T47D (cell line): ENCODE measurements around the gene TNS3.

Source experiments
- DNase-seq, 2 experiments: peaks; one replicate each; pipeline versions ENCODE4 v3.0.0 to v3.0.0-alpha.2; 2011 to 2012; ENCODE audit warnings: low read depth in 1 of 2, low spot score in 1 of 2
- JUND ChIP-seq: IDR thresholded peaks from 2 replicates; pipeline ENCODE4 v1.6.1; 2012; ENCODE audit warnings: low read depth
- in situ Hi-C: cut with HindIII; loops from 2 replicates; pipeline ENCODE4 v1.10.0; 2016; ENCODE audit warnings: low sequenced_read_pairs, low pct_unique_long_range_greater_than_20kb

Gene TNS3

GRCh38 chr7:47455872-47456185 is 126.1 kb downstream of the TNS3 start:
- no peak for TF ChIP-seq JUND
- in situ Hi-C loops, result no loop called here
- DNase-seq, result no peak

- DNase-seq, result no peak
- no peak for TF ChIP-seq JUND
- in situ Hi-C loops, result no loop called here
Measured at GRCh38 chr7:47454974-47455871, 126.7 kb downstream of the TNS3 start.

- no peak for TF ChIP-seq JUND
- no peak for DNase-seq
- in situ Hi-C loops, result no loop called here
Measured at GRCh38 chr7:47454069-47454973, 127.6 kb downstream of the TNS3 start.

- peak; percentile 67 to 93 for DNase-seq
- in situ Hi-C loops, result no loop called here
- no peak for TF ChIP-seq JUND
Measured at GRCh38 chr7:47453093-47454061, 128.5 kb downstream of the TNS3 start.

- DNase-seq, result no peak
- in situ Hi-C loops, result no loop called here
- TF ChIP-seq JUND, result no peak
Measured at GRCh38 chr7:47452715-47453092, 129.2 kb downstream of the TNS3 start.

- no peak for TF ChIP-seq JUND
- in situ Hi-C loops, result no loop called here
- DNase-seq, result peak in 1 of 2 experiments; percentile 68
Measured at GRCh38 chr7:47452295-47452694, 129.6 kb downstream of the TNS3 start.

GRCh38 chr7:47451851-47452205 is 130.1 kb downstream of the TNS3 start:
- DNase-seq, result no peak
- TF ChIP-seq JUND, result no peak
- in situ Hi-C loops, result no loop called here

GRCh38 chr7:47449810-47450590 is 131.9 kb downstream of the TNS3 start:
- DNase-seq, result no peak
- TF ChIP-seq JUND, result no peak
- in situ Hi-C loops, result no loop called here

GRCh38 chr7:47448971-47449370 is 132.9 kb downstream of the TNS3 start:
- DNase-seq, result no peak
- TF ChIP-seq JUND, result no peak
- in situ Hi-C loops, result no loop called here

- in situ Hi-C loops, result no loop called here
- no peak for TF ChIP-seq JUND
- DNase-seq, result no peak
Measured at GRCh38 chr7:47447621-47448349, 134.1 kb downstream of the TNS3 start.

- in situ Hi-C loops, result no loop called here
- TF ChIP-seq JUND, result no peak
- DNase-seq, result no peak
Measured at GRCh38 chr7:47446871-47447466, 134.9 kb downstream of the TNS3 start.
